Ovary (tissue), 9 donors: Measurements from ENCODE around the gene PRAMEF11. TPM values are rescaled to one million over a fixed set of nuclear protein-coding genes. Genes with fewer than 3 reads are reported as not detected.
"Not testable (repeated sequence)": the region's sequence is repeated elsewhere in the genome, so short reads cannot be mapped to it uniquely, and the experiment has no call there.

ENCODE experiments used
- DNase-seq, 5 donors: peaks; one replicate each; pipeline ENCODE4 v3.0.0-alpha.2; 2019 to 2020
- H3K27ac ChIP-seq, 2 donors: fragments of 200-600 bp; one replicate each; pipeline versions ENCODE4 v1.5.1 to v1.8.0; 2019 to 2022
- H3K27me3 ChIP-seq: fragments of 200-600 bp; one replicate; pipeline ENCODE4 v1.8.0; 2022
- H3K36me3 ChIP-seq: fragments of 200-600 bp; sonication (generic); one replicate; pipeline ENCODE4 v1.5.1; 2019
- H3K4me1 ChIP-seq: one replicate; pipeline ENCODE4 v1.8.1; 2013; ENCODE audit warnings: mild to moderate bottlenecking, moderate library complexity; ENCODE audit not compliant: insufficient read depth
- H3K4me3 ChIP-seq: fragments of 200-600 bp; sonication (generic); one replicate; pipeline ENCODE4 v1.5.1; 2017
- H3K9me3 ChIP-seq, 2 donors: fragments of 200-600 bp in 1 of 2; sonication (generic) in 1 of 2; one replicate each; pipeline versions ENCODE4 v1.5.1 to v1.8.1; 2013 to 2019; ENCODE audit warnings: mild to moderate bottlenecking in 1 of 2, moderate library complexity in 1 of 2
- CTCF ChIP-seq, 3 donors: fragments of 450-650 bp in 2 of 3; fragments of 200-600 bp in 1 of 3; IDR thresholded peaks; one replicate each; pipeline versions ENCODE4 v1.5.1 to v1.8.0; 2016 to 2022; ENCODE audit warnings: antibody characterized with exemption in 3 of 3, mild to moderate bottlenecking in 1 of 3
- EP300 ChIP-seq: sonication (generic); formaldehyde crosslinking; IDR thresholded peaks from one replicate; pipeline ENCODE4 v1.6.1; 2017; ENCODE audit warnings: antibody characterized with exemption
- POLR2A ChIP-seq: fragments of 450-650 bp; IDR thresholded peaks from one replicate; pipeline ENCODE4 v1.6.1; 2017; ENCODE audit warnings: antibody characterized with exemption, mild to moderate bottlenecking, moderate library complexity
- WGBS, 3 donors: extraction: QIAGEN DNeasy Blood & Tissue Kit in 1 of 3; methylation state at CpG; one replicate each; pipeline versions ENCODE4 v1.1.5 to v1.1.7; 2013 to 2017; 5-methylcytosine and 5-hydroxymethylcytosine counted together
- intact Hi-C, 4 donors: fragments of 100-400 bp; cut with DNase I; formaldehyde crosslinking; loops; one replicate each; pipeline versions ENCODE4 v1.11.0 to v1.15.1; 2022 to 2023
- polyA plus RNA-seq, 2 donors: library from polyadenylated mRNA; stranded (reverse); fragments of 200-250 nt in 1 of 2; fragments of 350-450 nt in 1 of 2; fragmentation: Illumina TruSeq in 1 of 2; extraction: RNeasy Lipid Tissue Mini Kit (QIAGEN cat#74804) in 1 of 2; gene quantifications; one replicate each; pipeline ENCODE4 v1.2.3, GENCODE V29; 2013 to 2014
- total RNA-seq, 7 donors: library from RNA; depleted of rRNA in 2 of 7; stranded (reverse); fragments of >200 nt in 2 of 7; fragmentation: NEBNext Ultra II Directional in 3 of 7; extraction: Animal tissue kit (Norgen Biotek cat#: 25700) in 3 of 7; gene quantifications; one replicate each; pipeline versions ENCODE4 v1.1.0 to v1.2.4, GENCODE V29; 2016 to 2023
- donor health status: DM: no; HTN: no; CAD: no; lungs with moderate emphysema.
- donor health status: DM: no; HTN: no; CAD: no.
- donor health status: Bipolar disorder and iron deficiency.
- donor health status: DM: yes; HTN: yes; CAD: no.
- donor health status: DM: no; HTN: no; CAD: no.
- donor health status: DM: yes; HTN: yes; CAD: no.

PRAMEF11 gene
- total and polyA plus RNA-seq, 9 donors: not detected

- Histone ChIP-seq H3K36me3 (no peaks in the 10 kb centered on the region), H3K9me3 (no peaks in the 10 kb centered on the region), H3K27me3 (no peaks in the 10 kb centered on the region), H3K27ac (no peak overlapping the region), H3K4me1 (no peaks in the 10 kb centered on the region), H3K4me3 (no peak overlapping the region)
- no peak for TF ChIP-seq POLR2A
- TF ChIP-seq CTCF (IDR thresholded peaks at IDR 0.05): no peak
- no peak for TF ChIP-seq EP300
- no peak for DNase-seq
- intact Hi-C loops: no loop called here
- 52 to 62% (median 56%) methylated on average over 4 of the region's 4 CpGs for WGBS, 3 donors
These were observed 32.3 kb downstream of the PRAMEF11 start for GRCh38 chr1:12798911-12799310.

GRCh38 chr1:12791097-12791496 lies 40.1 kb downstream of the PRAMEF11 start, which contains the start of gene PRAMEF1:
PRAMEF1 (plus strand) TSS chr1:12791397; CDS start chr1:12793228, 1,831 bp downstream.
- 68 to 79% (median 78%) methylated on average over 5 of the region's 5 CpGs for WGBS, 3 donors

GRCh38 chr1:12784729-12785128 lies 46.5 kb downstream of the PRAMEF11 start:
- H3K4me1 ChIP-seq, intact Hi-C loops, H3K4me3 ChIP-seq, H3K9me3 ChIP-seq, H3K27me3 ChIP-seq, H3K36me3 ChIP-seq, H3K27ac ChIP-seq, DNase-seq: not testable (repeated sequence)
- whole genome bisulfite sequencing, 3 donors: 76 to 93% (median 79%) methylated on average over 7 to 8 of the region's 8 CpGs

More at GRCh38 chr1:12791097-12791496, 40.1 kb downstream of the PRAMEF11 start, which contains the start of gene PRAMEF1:
- H3K4me1 ChIP-seq, intact Hi-C loops, H3K27ac ChIP-seq, H3K27me3 ChIP-seq, DNase-seq, H3K9me3 ChIP-seq, H3K36me3 ChIP-seq, H3K4me3 ChIP-seq: not testable (repeated sequence)

- DNase-seq, H3K27me3 ChIP-seq, H3K4me1 ChIP-seq, H3K36me3 ChIP-seq, H3K4me3 ChIP-seq, H3K27ac ChIP-seq, H3K9me3 ChIP-seq, intact Hi-C loops: not testable (repeated sequence)
- WGBS, 3 donors: 28 to 40% (median 35%) methylated on average over 6 to 7 of the region's 7 CpGs
These were observed 47.4 kb downstream of the PRAMEF11 start for GRCh38 chr1:12783783-12784182.

GRCh38 chr1:12781488-12781887 lies 49.7 kb downstream of the PRAMEF11 start:
- H3K27me3 ChIP-seq, DNase-seq, H3K9me3 ChIP-seq, intact Hi-C loops, H3K4me3 ChIP-seq, H3K36me3 ChIP-seq, H3K27ac ChIP-seq, H3K4me1 ChIP-seq: not testable (repeated sequence)
- 56 to 89% (median 80%) methylated on average over 5 of the region's 5 CpGs for WGBS, 3 donors

- intact Hi-C loops: no loop called here
- no peak for TF ChIP-seq POLR2A
- no peak for TF ChIP-seq CTCF (IDR thresholded peaks at IDR 0.05)
- no peak for DNase-seq
These were observed 52.3 kb downstream of the PRAMEF11 start for GRCh38 chr1:12778907-12779306.

GRCh38 chr1:12778061-12778460 lies 53.1 kb downstream of the PRAMEF11 start:
- TF ChIP-seq EP300 (no peak), POLR2A (no peak), CTCF (IDR thresholded peaks at IDR 0.05) (no peak)
- Histone ChIP-seq H3K4me3 (no peak overlapping the region), H3K27me3 (no peaks in the 10 kb centered on the region), H3K27ac (no peak overlapping the region), H3K36me3 (no peaks in the 10 kb centered on the region), H3K9me3 (no peaks in the 10 kb centered on the region), H3K4me1 (no peaks in the 10 kb centered on the region)
- DNase-seq: no peak
- intact Hi-C loops: no loop called here
- 72 to 79% (median 73%) methylated on average over 4 of the region's 4 CpGs for WGBS, 3 donors

More at GRCh38 chr1:12778907-12779306, 52.3 kb downstream of the PRAMEF11 start:
- no peaks in the 10 kb centered on the region for H3K36me3 ChIP-seq
- no peaks in the 10 kb centered on the region for H3K4me1 ChIP-seq
- no peak overlapping the region for H3K27ac ChIP-seq
- WGBS, 3 donors: 76 to 86% (median 78%) methylated on average over 6 of the region's 6 CpGs
- no peaks in the 10 kb centered on the region for H3K9me3 ChIP-seq
- H3K4me3 ChIP-seq: no peak overlapping the region
- H3K27me3 ChIP-seq: no peaks in the 10 kb centered on the region
